Measurements from ENCODE around the gene BOC.

- no peak for TF ChIP-seq CTCF (conservative IDR thresholded peaks at IDR 0.05 in 1 of 2, IDR thresholded peaks at IDR 0.05 in 1 of 2; ENCODE audit: low read depth in 1 of 2, low read length in 2 of 2)
- no peak for TF ChIP-seq EZH2 (IDR thresholded peaks at IDR 0.05; ENCODE audit: low read length, missing control alignments)
Measured at GRCh38 chr3:113261626-113262303, 50.4 kb downstream of the BOC start.

Measured in fibroblast of lung (primary cell).